H1 (cell line): ENCODE measurements around the gene NEK10. TPM values are rescaled to one million over a fixed set of nuclear protein-coding genes. Genes with fewer than 3 reads are reported as not detected.

Source experiments
- ATF2 ChIP-seq: IDR thresholded peaks from 2 replicates; pipeline ENCODE4 v1.6.1; 2012; ENCODE audit warnings: low read length, inconsistent platforms
- CHD1 ChIP-seq: IDR thresholded peaks from 2 replicates; pipeline ENCODE4 v1.6.1; 2012; ENCODE audit warnings: low read depth, low read length, improper control_type of control experiment
- CHD2 ChIP-seq: IDR thresholded peaks from 2 replicates; pipeline ENCODE4 v1.6.1; 2012; ENCODE audit warnings: low read length, improper control_type of control experiment
- CHD7 ChIP-seq: fragments of 300-600 bp; sonication (generic); IDR thresholded peaks from 2 replicates; pipeline ENCODE4 v1.7.1; 2012; ENCODE audit warnings: low read length, moderate library complexity, mild to moderate bottlenecking, inconsistent platforms; ENCODE audit not compliant: insufficient replicate concordance
- MAFK ChIP-seq: IDR thresholded peaks from 2 replicates; pipeline ENCODE4 v1.6.1; 2012; ENCODE audit warnings: low read depth, mild to moderate bottlenecking, improper control_type of control experiment, low read length
- NRF1 ChIP-seq: IDR thresholded peaks from 2 replicates; pipeline ENCODE4 v1.6.1; 2011; ENCODE audit warnings: mild to moderate bottlenecking, low read depth, low read length, improper control_type of control experiment
- SIN3A ChIP-seq, 2 experiments: IDR thresholded peaks in 1 of 2; conservative IDR thresholded peaks in 1 of 2; 2 replicates each; pipeline ENCODE4 v1.6.1; 2011 to 2012; ENCODE audit warnings: low read length in 2 of 2, improper control_type of control experiment in 1 of 2, low read depth in 1 of 2, mild to moderate bottlenecking in 1 of 2
- polyA plus RNA-seq, 7 experiments: library from polyadenylated mRNA; depleted of rRNA in 3 of 7; stranded (reverse) in 5 of 7; unstranded in 2 of 7; fragments of >200 nt in 5 of 7; fragments of 200-250 nt in 2 of 7; gene quantifications; 1 replicate in 5 of 7; 2 replicates in 1 of 7; 4 replicates in 1 of 7; pipeline versions ENCODE4 v1.2.1 to v1.2.3, GENCODE V29; 2011 to 2013; ENCODE audit warnings: missing spikeins in 2 of 7, mixed read lengths in 2 of 7
- total RNA-seq: library from RNA; stranded (reverse); fragmentation: NEBNext Ultra II Directional; extraction: Animal tissue kit (Norgen Biotek cat#: 25700); gene quantifications from 2 replicates; pipeline ENCODE4 v1.2.1, GENCODE V29; 2021
- TF ChIP-seq, protein P1 (sequence below): IDR thresholded peaks from 2 replicates; pipeline ENCODE4 v1.6.1; 2012; ENCODE audit warnings: inconsistent platforms

The NEK10 gene
- total and polyA plus RNA-seq, 2 of the 8 experiments (the other 6 are each of a cell fraction or from before 2014, with no cell fraction given), result 0.18 to 0.50 TPM

DNA sequence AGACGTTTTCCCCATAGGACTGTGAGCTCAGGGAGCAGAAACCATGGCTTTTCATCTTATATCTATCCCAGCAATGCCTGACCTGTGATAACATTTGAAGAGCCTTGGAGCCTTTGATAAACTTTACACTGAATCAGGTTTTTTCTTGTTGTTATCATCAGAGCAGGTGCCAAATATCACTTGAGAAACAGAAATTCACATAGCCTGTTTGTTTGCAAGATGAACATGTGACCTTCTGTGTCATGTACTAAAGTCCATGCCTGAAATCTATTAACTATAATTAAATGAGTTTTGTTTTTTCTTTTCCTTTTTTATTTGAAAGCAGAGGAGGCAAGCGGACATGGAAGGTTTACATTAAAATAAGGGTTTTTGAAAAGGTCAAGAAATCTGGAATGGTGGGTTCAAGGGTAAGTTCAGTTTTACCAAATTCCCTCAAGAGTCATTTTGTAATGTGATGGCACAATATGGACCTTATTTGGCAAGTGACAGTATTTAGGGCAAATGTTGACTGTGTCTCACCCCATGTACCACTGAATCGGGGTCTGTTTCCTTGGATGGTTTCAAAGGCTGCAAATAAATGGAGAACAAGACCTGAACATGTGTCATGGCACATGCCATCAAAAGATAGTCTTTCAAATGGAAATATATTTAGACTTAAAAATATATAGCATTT, 90.7 kb downstream of the NEK10 start (continued):
- TF ChIP-seq CHD7, result no peak
- no peak for TF ChIP-seq CHD1
- no peak for TF ChIP-seq NRF1
- no peak for TF ChIP-seq ATF2
- TF ChIP-seq CHD2, result no peak
- no peak for TF ChIP-seq MAFK
- TF ChIP-seq SIN3A (conservative IDR thresholded peaks at IDR 0.05 in 1 of 2, IDR thresholded peaks at IDR 0.05 in 1 of 2; ENCODE audit: low read depth in 1 of 2, low read length in 2 of 2), result no peak
- TF ChIP-seq, protein P1, sequence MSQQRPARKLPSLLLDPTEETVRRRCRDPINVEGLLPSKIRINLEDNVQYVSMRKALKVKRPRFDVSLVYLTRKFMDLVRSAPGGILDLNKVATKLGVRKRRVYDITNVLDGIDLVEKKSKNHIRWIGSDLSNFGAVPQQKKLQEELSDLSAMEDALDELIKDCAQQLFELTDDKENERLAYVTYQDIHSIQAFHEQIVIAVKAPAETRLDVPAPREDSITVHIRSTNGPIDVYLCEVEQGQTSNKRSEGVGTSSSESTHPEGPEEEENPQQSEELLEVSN, result no peak
